GM18517 (cell line): ENCODE results near the gene FKBP2.

Source experiments
- ATAC-seq: cut with Tn5 transposase; IDR thresholded peaks from one replicate; pipeline ENCODE4 v1.9.1; 2021; ENCODE audit warnings: mild to moderate bottlenecking, moderate library complexity; ENCODE audit not compliant: unreplicated experiment

Gene FKBP2

DNA sequence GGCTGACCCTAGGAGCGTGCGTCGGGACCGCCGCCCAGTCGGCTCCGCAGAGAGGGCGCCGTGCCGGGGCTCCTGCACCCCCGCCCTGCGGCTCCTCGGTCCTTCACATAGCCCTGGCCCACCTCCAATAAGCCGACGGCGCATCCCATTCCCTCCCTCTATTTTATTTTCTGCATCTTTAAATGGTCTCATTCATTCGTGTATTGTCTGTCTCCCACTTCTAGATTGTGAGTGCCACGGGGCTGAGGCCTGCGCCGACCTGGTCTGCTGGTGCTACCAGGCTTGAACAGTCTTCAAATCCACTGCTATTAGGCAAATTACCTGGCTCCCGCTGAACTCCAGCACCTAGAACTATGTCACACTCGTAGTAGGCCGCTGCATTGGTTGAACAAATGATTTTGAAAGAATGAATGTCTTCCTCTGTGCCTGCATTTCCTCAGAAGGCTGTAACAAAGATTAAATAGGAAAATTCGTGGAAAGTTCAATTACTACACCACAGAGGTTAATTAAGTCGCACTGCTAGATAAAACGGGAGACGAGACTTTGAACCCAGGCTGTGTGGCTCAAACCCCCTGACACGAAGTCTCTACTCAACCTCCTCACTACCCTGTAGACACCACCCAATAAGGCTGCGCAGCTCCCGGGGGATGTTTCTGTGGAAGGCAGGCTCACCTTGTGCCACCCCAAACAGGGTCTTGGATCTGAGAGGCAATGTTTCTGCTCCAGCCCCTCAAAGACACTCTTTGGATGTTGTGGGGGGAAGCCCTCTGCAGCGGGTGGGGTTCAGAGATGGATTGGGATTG, 7.0 kb downstream of the FKBP2 start:
- ATAC-seq, result no peak

DNA sequence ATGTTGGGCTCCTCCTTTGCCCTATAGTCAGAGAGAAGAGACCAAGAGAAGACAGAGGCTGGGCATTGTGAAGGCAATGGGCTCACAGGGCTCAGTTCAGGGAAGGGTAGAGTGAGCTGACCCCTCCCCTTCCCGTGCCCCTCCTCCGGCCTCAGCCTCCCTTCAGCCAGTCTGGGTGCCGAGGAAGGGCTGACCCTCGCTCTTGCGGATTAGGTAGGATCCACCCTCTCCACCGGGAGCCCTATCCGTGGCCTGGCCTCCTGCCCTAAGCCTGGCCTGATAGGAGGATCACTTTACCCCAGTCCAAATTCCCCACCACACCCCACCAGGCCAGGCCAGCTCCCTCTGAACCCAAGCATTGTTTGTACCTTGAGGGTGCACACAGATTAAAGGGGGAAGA, 7.7 kb downstream of the FKBP2 start:
- no peak for ATAC-seq

DNA sequence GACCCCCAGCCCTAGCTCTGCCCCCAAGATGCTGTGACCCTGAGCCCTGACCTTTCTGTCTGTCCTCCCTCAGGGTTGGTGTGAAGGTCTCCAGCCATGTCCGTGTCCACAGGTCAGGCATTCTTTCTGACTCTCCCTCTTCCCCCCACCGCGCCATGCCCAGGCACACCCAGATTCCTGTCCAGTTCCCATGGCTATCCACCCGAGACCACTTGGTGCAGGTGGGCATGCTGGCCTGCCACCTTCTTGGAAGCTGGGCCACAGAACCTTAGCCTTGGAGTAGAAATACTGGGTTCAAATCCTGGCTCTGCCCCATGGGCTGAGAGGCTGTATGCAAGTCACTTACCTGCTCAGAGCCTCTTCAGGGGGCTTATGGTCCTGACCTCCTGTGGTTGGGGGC, 8.1 kb downstream of the FKBP2 start:
- no peak for ATAC-seq

DNA sequence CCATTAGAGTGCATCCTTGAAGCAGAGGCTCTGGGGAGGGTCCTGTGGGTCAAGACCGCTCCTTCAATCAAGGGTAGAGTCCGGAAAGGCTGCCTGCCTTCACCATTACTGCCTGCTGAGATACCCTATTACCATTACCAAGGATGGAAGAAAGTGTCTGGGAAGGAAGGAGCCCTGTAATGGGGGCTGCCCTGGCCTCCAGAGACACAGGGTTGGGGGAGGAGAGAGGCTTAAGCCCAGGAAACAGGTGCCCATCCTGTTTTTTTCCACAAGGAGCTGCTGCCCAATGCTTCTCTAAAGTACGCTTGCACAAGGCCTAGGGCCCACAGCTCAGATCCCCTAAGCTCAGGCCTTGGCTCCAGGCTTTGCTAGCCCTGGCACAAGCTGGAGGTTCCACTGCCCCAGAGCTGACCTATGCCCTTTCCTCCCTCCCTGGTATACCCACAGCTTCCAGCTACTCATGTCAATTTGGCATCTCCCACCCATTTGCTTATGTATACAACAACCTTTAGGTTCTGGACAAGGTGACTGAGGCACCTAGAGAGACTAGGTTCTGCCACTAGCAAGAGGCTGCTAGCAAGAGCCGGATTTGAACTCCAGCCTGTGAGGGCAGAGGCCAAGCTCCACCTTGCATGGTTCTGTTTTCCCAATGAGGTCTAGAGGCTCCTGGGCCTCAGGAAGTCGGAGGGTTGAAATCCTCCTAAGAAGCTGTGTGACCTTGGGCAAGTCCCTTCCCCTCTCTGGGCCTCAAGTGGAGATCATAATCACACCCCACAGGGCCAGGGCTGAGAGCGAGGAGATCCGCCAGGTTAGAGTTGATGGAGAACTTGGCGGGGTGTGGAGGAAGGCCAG, 8.9 kb downstream of the FKBP2 start:
- ATAC-seq, result no peak

DNA sequence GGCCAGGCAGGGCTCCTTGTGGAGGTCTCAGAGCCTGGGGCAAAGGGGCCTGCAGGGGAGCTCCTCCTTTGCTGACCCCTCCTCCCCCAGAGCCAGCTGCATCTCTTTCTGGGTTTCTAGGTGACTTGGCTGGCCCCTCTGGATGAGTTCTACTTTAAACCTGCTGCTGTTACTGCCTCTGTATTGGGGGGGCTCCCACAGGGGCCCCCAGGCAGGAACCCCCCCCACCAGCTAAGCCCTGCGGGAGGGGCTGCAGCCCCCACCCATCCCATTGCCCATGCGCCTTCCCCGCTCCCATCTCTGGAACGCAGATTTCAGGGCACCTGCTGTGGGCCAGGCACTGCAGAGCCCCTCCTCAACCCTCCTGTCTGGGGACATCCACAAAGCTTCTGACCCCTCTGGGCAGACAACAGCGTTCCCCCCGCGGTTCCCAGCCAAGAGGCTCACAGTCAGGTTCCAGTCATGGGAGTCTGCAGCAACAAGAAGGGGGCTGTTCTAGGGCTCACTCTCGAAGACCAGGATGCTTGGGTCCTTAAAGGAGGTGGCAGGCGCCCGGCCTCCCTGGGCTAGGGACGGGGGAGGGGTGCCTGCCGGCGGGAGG, 9.6 kb downstream of the FKBP2 start:
- ATAC-seq, result no peak

DNA sequence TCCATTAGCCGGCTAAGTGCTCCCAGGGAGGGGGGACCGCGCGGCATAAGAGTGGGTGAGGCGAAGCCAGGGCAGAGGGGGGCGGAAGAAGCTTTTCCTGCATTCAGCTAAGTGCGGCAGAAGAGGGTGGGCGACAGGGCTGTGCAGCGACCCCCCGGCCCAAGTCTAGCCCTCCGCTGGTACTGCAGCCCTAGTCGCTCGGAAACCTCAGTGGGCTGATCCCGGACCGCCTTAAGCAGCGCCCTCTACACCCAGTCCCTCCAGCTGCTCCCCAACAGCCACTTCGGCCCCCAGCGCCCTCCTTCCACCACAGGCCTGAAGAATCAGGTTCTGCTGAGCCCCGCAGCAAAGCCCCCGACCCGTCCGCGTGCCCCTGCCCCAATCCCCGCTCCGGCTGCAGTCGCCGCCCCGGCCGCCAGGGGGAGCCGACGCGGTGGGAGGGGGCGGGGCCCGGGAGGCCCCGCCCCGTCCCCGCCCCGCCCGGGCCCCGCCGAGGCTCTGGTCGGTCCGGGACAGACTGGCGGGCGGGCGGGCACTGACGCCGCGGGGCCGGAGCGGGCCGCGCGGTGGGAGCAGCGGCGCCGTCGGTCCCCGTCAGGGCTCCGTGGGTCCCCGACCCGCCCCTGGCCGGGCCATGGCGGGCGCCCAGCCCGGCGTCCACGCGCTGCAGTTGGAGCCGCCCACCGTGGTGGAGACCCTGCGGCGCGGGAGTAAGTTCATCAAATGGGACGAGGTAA, 10.3 kb downstream of the FKBP2 start, which contains the start of gene PLCB3:
PLCB3 (plus strand) TSS at position 515 of the 737 bp plus-strand sequence; CDS start at position 635, 120 bp downstream.
- no peak for ATAC-seq

DNA sequence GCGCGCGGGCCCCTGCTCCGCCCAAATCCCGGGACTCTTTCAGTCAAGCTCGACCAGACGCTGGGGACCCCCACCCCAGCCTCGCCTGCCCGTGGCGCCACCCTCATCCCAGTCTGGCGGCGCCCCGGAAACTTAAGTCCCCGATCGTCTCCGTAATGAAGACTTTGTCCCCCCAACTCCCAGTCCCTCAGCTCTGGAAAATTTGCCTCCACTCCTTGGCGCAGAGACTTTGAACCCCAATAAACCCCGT, 10.8 kb downstream of the FKBP2 start:
- no peak for ATAC-seq

DNA sequence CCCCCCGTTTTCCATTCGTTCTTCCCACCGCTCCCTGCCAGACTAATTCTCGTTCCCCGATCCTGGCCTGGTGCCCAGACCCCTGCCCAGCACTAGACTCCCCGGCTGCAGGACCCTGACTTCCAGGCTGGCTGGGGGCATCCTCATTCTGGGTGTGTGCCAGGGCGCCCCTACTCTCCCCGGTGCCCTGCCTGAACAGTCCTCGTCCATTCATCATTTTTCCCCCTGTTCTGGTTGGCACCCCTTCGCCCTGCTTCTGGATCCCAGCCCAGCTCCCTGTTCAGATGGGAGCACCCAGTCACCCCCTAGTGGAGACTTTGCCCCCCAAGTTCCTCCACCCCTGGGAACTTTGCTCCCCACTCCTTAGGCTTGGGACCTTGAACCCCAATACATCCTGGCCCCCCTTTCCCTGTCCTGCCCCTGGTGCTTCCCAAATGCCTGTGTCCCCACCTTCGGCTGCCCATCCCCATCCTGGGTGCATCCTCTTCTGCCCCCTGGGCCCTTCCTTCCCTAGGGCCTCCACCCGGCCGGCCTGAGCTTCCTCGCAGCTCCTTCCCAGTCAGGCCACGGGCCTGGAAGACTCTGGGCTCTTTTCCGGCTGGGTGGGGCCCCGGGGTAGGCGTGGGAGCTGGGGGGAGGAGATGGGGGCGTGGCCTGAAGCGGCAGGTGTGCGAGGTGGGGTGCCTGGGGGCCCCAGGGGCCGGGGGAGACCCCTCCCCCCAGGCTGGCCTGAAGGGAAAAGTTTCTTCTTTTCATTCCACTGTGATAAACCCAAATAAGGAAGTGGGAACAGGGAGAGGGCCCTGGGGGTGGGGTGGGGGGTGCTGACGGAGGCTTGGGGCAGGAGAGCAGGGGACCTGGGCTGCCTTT, 11.3 kb downstream of the FKBP2 start:
- ATAC-seq, result no peak

DNA sequence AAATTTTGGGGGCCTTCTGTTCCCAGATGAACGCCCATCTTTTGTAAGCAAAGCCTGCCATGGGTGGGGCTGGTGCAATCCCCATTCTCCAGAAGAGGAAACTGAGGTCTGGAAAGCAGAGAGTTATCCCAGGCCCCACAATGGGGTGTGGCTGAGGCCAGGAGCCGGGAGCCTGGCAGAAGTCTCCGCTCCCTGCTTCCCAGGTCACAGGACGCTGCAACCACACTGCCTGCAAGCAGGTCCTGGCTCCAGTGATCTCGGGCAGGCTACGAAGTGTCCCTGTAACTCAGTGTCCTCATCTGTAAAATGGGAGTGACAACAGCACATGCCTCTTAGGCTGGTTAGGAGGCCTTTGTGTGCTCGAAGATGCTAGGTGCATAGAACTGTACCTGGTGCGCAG, 12.1 kb downstream of the FKBP2 start:
- ATAC-seq, result no peak

DNA sequence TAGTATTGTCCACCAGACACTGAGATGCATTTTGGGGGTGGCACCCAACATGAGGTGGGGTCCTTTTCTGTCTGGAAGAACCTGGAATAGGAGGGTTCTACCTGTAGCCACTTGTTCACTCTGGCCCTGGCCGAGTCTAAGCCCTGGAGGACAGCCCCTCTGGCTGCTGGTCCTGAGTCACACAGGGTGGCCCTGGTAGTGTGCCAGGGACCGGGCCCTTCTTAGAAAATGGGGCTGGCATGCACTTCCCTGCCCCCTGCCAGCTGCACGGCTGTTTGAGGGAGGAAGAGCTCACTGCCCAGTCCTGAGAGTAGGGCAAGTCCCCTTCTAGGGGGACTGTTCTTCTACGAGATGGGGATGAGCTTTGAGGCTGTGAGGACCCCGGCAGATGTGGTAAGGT, 12.6 kb downstream of the FKBP2 start:
- ATAC-seq, result no peak

DNA sequence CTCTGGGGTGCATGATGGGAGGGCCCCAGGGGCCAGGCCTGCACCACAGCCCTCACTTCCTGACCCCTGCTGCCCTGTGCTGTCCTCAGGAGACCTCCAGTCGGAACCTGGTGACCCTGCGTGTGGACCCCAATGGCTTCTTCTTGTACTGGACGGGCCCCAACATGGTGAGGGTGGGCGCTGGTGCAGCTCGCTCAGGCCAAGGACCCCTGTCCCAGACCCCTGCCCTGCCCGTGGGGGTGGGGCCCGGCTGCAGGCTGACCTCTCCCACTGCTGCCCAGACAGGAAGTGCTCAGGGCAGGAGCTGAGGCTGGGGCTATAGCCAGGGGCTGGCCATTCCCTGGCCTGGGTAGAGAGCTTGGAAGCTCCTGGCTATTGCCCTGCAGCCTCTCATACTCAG, 13.4 kb downstream of the FKBP2 start:
- ATAC-seq, result no peak

DNA sequence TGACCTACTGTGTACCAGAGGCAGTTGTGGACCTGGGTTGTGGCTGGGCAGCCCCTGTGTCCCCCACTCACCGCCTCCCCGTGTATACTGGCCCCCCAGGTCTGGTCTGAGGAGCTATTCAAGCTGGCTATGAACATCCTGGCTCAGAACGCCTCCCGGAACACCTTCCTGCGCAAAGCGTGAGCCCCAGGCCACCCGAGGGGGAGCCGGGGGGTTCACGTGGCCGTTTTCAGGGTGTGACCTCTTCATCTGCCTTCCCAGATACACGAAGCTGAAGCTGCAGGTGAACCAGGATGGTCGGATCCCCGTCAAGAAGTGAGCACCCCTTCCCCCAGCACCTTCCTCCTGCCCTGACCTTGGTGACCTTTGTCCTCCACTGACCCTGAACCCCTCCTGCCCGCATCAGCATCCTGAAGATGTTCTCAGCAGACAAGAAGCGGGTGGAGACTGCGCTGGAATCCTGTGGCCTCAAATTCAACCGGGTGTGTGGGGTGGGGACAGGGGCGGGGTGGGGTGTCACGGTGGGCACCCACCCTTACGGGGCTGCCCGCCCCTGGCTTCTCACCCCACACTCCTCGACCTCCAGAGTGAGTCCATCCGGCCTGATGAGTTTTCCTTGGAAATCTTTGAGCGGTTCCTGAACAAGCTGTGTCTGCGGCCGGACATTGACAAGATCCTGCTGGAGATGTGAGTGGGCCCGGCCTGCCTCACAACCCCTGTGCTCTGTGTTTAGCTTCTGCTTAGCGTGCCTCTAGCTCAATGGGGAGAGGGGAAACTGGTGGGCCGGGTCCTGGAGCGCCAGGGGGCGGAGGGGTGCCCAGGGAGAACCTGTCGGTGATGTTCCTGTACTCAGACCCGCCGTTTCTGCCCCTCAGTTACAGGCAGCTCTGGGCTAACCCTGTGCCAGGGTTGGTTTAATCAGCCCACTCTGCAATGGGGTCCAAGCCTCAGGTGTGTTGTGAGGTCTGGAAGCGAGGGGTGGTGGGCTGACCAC, 14.5 kb downstream of the FKBP2 start:
- no peak for ATAC-seq

DNA sequence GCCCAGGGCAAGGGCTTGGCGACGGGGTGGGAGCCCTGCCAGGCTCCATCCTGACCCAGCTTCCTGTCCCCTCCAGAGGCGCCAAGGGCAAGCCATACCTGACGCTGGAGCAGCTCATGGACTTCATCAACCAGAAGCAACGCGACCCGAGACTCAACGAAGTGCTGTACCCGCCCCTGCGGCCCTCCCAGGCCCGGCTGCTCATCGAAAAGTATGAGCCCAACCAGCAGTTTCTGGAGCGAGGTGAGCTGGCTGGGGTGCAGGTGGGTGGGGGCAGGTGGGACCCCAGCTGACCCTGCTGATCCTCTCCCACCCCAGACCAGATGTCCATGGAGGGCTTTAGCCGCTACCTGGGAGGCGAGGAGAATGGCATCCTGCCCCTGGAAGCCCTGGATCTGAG, 15.4 kb downstream of the FKBP2 start:
- no peak for ATAC-seq

DNA sequence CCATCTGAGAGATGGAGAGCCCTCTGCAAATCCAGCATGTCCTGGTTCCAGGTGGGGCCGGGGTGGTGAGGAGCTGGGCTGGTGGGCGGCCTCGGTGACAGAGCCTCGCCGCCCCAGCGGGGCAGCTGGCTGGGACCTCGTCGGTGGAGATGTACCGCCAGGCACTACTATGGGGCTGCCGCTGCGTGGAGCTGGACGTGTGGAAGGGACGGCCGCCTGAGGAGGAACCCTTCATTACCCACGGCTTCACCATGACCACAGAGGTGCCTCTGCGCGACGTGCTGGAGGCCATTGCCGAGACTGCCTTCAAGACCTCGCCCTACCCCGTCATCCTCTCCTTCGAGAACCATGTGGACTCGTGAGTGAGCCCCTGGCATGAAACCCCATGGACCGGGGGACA, 17.5 kb downstream of the FKBP2 start:
- ATAC-seq, result no peak

DNA sequence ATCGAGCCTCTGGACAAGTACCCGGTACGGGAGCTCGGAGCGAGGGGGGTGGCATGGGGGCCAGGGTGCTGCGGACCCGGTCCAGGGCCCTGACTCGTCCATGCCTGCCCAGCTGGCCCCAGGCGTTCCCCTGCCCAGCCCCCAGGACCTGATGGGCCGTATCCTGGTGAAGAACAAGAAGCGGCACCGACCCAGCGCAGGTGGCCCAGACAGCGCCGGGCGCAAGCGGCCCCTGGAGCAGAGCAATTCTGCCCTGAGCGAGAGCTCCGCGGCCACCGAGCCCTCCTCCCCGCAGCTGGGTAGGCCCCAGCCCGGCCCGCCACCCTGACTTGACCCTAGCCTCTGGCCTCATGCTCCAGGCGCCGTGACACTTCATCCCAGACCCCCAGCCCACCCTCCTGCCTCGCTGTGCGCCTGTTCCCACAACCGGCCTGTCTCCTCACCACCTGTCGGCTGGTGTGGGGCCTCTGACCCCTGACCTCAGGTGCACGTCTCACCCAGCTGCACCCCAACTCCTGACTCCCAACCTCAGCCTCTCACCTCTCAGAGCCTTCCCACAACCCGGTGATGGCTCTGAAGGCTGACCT, 18.1 kb downstream of the FKBP2 start:
- ATAC-seq, result no peak

DNA sequence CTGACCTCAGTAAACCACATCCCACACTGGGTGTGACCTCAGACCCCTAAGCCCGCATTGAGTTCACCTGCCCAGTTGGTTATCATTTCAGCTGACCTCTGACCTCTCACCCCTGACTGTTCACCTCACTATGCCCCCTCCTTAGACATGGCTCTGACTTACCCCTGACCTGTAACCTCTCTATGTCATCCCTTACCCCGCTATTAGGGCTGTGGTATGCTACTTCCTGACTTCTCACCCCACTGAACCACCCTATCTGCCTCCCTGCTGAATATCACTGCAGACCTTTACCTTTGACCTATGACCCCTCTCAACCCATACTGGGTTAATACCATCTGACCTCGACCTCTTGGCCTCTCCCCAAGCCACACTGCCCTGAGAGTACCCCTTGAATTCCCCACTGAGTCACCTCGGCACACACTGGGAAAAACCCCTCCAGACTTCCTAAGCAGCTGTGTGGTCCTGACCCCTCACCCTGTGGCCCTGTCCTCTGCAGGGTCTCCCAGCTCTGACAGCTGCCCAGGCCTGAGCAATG, 18.7 kb downstream of the FKBP2 start:
- ATAC-seq, result no peak

DNA sequence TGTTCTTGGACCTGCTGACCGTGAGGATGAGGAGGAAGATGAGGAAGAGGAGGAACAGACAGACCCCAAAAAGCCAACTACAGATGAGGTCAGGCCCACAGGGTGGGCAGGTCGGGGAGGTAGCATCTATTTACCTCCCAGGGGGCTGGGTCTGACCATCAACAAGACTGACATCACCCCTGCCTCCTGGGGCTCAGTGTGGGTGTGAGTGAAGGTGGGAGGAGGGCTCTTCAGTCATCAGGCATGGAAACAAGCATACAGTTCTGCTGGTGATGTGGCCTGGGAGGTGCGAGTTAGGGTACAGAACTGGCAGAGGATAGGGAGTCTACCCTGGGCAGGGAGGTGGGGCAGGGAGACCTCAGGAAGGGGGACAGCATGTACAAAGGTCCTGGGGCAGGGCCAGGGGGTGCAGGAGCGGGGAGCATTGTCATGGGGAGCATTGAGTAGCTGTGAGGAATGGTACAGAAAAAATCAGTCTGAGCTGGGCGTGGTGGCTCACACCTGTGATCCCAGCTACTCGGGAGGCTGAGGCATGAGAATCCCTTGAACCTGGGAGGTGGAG, 19.3 kb downstream of the FKBP2 start:
- ATAC-seq, result no peak

DNA sequence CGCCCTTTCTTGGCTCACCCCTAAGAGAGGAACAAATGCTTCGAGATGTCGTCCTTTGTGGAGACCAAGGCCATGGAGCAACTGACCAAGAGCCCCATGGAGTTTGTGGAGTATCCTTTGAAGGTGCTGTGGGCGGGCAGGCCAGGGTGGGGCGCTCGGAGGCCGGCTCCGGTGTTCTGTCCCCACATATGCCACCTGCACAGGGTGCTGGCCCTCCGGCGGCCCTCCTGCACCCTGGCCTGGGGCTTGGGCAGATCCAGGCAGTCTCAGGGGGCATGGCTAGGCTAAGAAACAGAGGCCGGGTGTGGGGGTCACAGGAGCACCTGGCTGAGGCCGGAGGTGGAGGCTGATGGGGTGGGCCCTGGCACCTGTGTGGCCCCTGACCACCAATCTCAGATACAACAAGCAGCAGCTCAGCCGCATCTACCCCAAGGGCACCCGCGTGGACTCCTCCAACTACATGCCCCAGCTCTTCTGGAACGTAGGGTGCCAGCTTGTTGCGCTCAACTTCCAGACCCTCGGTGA, 20.7 kb downstream of the FKBP2 start:
- ATAC-seq, result no peak
